Kidney (tissue), 14 donors: ENCODE measurements around the gene GNG11. TPM values are rescaled to one million over a fixed set of nuclear protein-coding genes. Genes with fewer than 3 reads are reported as not detected.

Source experiments
- DNase-seq, 5 donors: peaks; one replicate each; pipeline ENCODE4 v3.0.0-alpha.2; 2013 to 2020
- FAIRE-seq: peaks from 2 replicates; lab custom pipeline; 2012; peaks lifted over from hg19 to GRCh38; lab: Jason Lieb, UNC
- H3K27ac ChIP-seq, 2 donors: one replicate each; pipeline ENCODE4 v1.7.0; 2013; ENCODE audit warnings: low read depth in 2 of 2, low read length in 2 of 2, inconsistent platforms in 1 of 2
- H3K27me3 ChIP-seq: one replicate; pipeline ENCODE4 v1.7.1; 2013; ENCODE audit warnings: low read length, inconsistent platforms; ENCODE audit not compliant: control insufficient read depth, insufficient read depth
- H3K36me3 ChIP-seq, 3 donors: one replicate each; pipeline versions ENCODE4 v1.7.0 to v1.7.1; 2013; ENCODE audit warnings: low read length in 3 of 3, control low read depth in 1 of 3, inconsistent platforms in 1 of 3; ENCODE audit not compliant: insufficient read depth in 3 of 3, control insufficient read depth in 2 of 3
- H3K4me1 ChIP-seq, 3 donors: one replicate each; pipeline versions ENCODE4 v1.7.0 to v1.7.1; 2013; ENCODE audit warnings: low read length in 3 of 3, inconsistent platforms in 1 of 3, low read depth in 1 of 3; ENCODE audit not compliant: control insufficient read depth in 2 of 3, insufficient read depth in 2 of 3
- H3K4me3 ChIP-seq, 3 donors: one replicate each; pipeline versions ENCODE4 v1.7.0 to v1.8.1; 2013; ENCODE audit warnings: low read length in 3 of 3, control low read depth in 1 of 3, inconsistent platforms in 1 of 3
- H3K9ac ChIP-seq, 3 donors: one replicate each; pipeline versions ENCODE4 v1.7.0 to v1.7.1; 2013; ENCODE audit warnings: low read length in 3 of 3, control low read depth in 1 of 3, inconsistent platforms in 1 of 3
- H3K9me3 ChIP-seq, 3 donors: one replicate each; pipeline versions ENCODE4 v1.7.0 to v1.7.1; 2013; ENCODE audit warnings: low read length in 3 of 3, control low read depth in 1 of 3, inconsistent platforms in 1 of 3; ENCODE audit not compliant: control insufficient read depth in 2 of 3, insufficient read depth in 1 of 3
- CTCF ChIP-seq: IDR thresholded peaks from 3 replicates; pipeline ENCODE4 v1.5.1; 2012; ENCODE audit warnings: mild to moderate bottlenecking, moderate library complexity, borderline replicate concordance; ENCODE audit not compliant: insufficient read depth; ENCODE audit errors: extremely low read depth
- intact Hi-C: fragments of 100-400 bp; cut with DNase I; formaldehyde crosslinking; loops from one replicate; pipeline ENCODE4 v1.11.1; 2022
- polyA plus RNA-seq: library from polyadenylated mRNA; stranded (reverse); fragments of 350-450 nt; fragmentation: Illumina TruSeq; extraction: RNeasy Lipid Tissue Mini Kit (QIAGEN cat#74804); gene quantifications from one replicate; pipeline ENCODE4 v1.2.3, GENCODE V29; 2014; ENCODE audit warnings: low read depth, low replicate concordance; ENCODE audit not compliant: insufficient read depth
- total RNA-seq: library from RNA; stranded (reverse); fragmentation: NEBNext Ultra II Directional; extraction: Animal tissue kit (Norgen Biotek cat#: 25700); gene quantifications from one replicate; pipeline ENCODE4 v1.2.1, GENCODE V29; 2021
- donor health status: control.
- donor health status: control.
- donor health status: control.
- donor health status: control.
- donor health status: control.
- donor health status: DM: yes; HTN: yes; CAD: no.
- donor health status: Normal renal cell carcinoma (clear cell type).

Gene GNG11
- total and polyA plus RNA-seq, 2 donors from 2014 or later = 23.1 to 45.0 TPM

- Histone ChIP-seq H3K4me1 (peaks cover 0 to 10% (median 0%) of the 10 kb centered on the region in 3 donors), H3K9me3 (no peaks in the 10 kb centered on the region), H3K36me3 (no peaks in the 10 kb centered on the region), H3K9ac (peak overlapping the region; percentile 13 to 88 (median 77)), H3K4me3 (peak overlapping the region in 2 of 3 donors; percentile 83 to 87), H3K27me3 (no peaks in the 10 kb centered on the region), H3K27ac (peak overlapping the region; percentile 60 to 89)
- no peak for TF ChIP-seq CTCF
- intact Hi-C loops = loop anchor here (10.0 kb wide), 1 partner anchor 74 kb away; no protein-coding TSS in a partner anchor
- FAIRE-seq = no peak
- DNase-seq = no peak
Observed at GRCh38 chr7:93921186-93921585, 349 bp upstream of the GNG11 start.

- Histone ChIP-seq H3K27ac (peak overlapping the region in 1 of 2 donors; percentile 42), H3K4me1 (peaks cover 0 to 10% (median 3%) of the 10 kb centered on the region in 3 donors), H3K9me3 (no peaks in the 10 kb centered on the region), H3K36me3 (no peaks in the 10 kb centered on the region), H3K4me3 (peak overlapping the region; percentile 83 to 92 (median 87)), H3K9ac (peak overlapping the region in 2 of 3 donors; percentile 27 to 53), H3K27me3 (no peaks in the 10 kb centered on the region)
- DNase-seq (no peak), FAIRE-seq (no peak)
- no peak for TF ChIP-seq CTCF
- intact Hi-C loops = loop anchor here (10.0 kb wide), 1 partner anchor 72 kb away; no protein-coding TSS in a partner anchor
Observed at GRCh38 chr7:93923296-93923695, 1.8 kb downstream of the GNG11 start.

- FAIRE-seq = no peak
- Histone ChIP-seq H3K4me3 (peak overlapping the region; percentile 83 to 92 (median 87)), H3K27me3 (no peaks in the 10 kb centered on the region), H3K4me1 (peaks cover 0 to 10% (median 3%) of the 10 kb centered on the region in 3 donors), H3K9me3 (no peaks in the 10 kb centered on the region), H3K36me3 (no peaks in the 10 kb centered on the region), H3K9ac (peak overlapping the region; percentile 27 to 82 (median 53)), H3K27ac (no peak overlapping the region)
- no peak for TF ChIP-seq CTCF
- peak in 1 of 5 donors; percentile 29 for DNase-seq
- intact Hi-C loops = loop anchor here (10.0 kb wide), 1 partner anchor 71 kb away; no protein-coding TSS in a partner anchor
Observed at GRCh38 chr7:93923942-93924341, 2.4 kb downstream of the GNG11 start.
